ENCODE results near the gene ALDH1A3.
A peak's percentile ranks its signal among the peaks of the same experiment; 100 is the strongest.

The ALDH1A3 gene

GRCh38 chr15:100867433-100867832, 12.2 kb upstream of the ALDH1A3 start:
- Histone ChIP-seq H3K9me3 (ENCODE audit: severe bottlenecking) (peaks cover 2% of the 10 kb centered on the region), H3K27me3 (ENCODE audit: insufficient read depth, low read depth, severe bottlenecking) (no peaks in the 10 kb centered on the region), H3K27ac (no peak overlapping the region), H3K36me3 (no peaks in the 10 kb centered on the region), H3K4me3 (ENCODE audit: low read depth, low read length) (no peak overlapping the region)
- TF ChIP-seq CTCF (IDR thresholded peaks at IDR 0.05; ENCODE audit: low read depth, low read length), result no peak
- DNase-seq, result no peak

DNA sequence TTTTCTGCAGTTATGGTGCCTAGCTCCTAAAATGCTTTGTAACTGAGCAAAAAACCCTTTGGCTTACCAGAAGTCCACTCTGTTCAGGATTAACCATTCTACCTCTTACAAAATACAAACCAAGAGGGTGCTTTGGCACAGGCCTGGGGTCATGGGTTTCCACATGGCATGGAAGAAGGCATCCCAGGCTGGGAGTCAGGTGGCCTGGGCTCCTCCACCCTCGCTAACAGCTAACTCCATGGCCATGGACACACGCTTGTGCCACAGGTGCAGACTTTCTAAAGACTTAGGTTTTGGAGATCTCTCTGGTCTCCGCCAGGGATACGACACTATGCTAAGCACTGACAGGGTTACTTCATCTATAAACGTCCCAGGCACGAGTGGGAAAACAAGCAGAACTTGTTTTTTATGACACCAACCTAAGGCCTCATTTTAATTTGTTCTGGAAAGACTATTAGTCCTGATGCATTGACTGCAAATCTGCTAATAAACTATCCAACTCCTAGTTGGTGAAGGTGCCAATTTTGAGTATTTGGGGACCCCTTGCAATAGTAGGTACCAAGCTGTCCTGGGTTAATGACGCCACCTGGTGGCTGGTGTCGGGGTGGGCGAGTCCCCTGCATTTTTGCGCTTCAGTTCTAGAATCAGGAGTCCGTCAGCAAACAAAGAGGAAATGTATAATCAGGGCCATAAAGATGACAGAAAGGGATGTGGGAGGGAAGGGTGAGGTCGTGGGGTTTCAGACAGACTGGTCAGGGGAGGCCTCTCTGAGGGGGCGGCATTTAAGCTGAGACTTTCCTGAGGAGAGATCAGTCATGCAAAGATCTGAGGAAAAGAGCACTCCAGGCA, 10.3 kb upstream of the ALDH1A3 start:
- no peak overlapping the region for H3K27ac ChIP-seq
- TF ChIP-seq CTCF (IDR thresholded peaks at IDR 0.05; ENCODE audit: low read depth, low read length), result peak; percentile 72
- no peak overlapping the region for H3K4me3 ChIP-seq (ENCODE audit: low read depth, low read length)
- H3K27me3 ChIP-seq (ENCODE audit: insufficient read depth, low read depth, severe bottlenecking), result no peaks in the 10 kb centered on the region
- H3K36me3 ChIP-seq, result no peaks in the 10 kb centered on the region
- peaks cover 2% of the 10 kb centered on the region for H3K9me3 ChIP-seq (ENCODE audit: severe bottlenecking)
- peak; percentile 52 for DNase-seq

DNA sequence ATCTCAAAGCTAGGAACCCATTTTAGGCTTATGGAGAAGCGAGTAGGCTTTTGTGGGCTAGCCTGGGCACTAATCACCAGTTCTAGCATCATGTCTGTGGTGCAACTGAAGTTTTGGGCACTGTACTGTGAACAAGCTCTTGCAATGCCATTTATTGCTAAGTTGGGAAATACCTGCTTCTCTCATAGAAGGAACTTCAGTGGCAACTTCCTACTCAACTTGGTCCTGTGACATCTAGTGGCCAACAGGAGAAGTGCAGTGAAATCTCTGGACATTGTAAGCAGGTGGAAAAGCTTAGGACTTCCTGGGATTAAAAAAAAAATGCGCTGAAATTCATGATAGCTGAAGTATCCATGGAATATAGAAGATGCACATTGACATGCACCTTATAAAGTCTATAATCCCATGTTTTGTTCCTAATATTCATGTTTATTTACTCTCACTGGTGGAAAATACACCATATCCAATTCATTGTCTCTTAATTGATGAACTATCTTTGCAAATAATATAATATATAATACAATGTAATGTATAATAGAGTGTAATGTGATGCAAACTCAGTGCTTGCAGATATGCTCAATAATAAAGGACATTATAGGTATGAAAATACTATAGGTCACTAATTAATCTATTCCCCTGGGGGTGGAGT, 6.5 kb upstream of the ALDH1A3 start:
- Histone ChIP-seq H3K4me3 (ENCODE audit: low read depth, low read length) (no peak overlapping the region), H3K27me3 (ENCODE audit: insufficient read depth, low read depth, severe bottlenecking) (no peaks in the 10 kb centered on the region), H3K9me3 (ENCODE audit: severe bottlenecking) (peaks cover 2% of the 10 kb centered on the region), H3K36me3 (no peaks in the 10 kb centered on the region), H3K27ac (no peak overlapping the region)
- peak; percentile 75 for TF ChIP-seq CTCF (IDR thresholded peaks at IDR 0.05; ENCODE audit: low read depth, low read length)
- peak; percentile 76 for DNase-seq

GRCh38 chr15:100875495-100875894, 4.1 kb upstream of the ALDH1A3 start:
- no peaks in the 10 kb centered on the region for H3K9me3 ChIP-seq (ENCODE audit: severe bottlenecking)
- no peaks in the 10 kb centered on the region for H3K36me3 ChIP-seq
- H3K27ac ChIP-seq, result no peak overlapping the region
- DNase-seq, result no peak
- H3K4me3 ChIP-seq (ENCODE audit: low read depth, low read length), result no peak overlapping the region
- no peak for TF ChIP-seq CTCF (IDR thresholded peaks at IDR 0.05; ENCODE audit: low read depth, low read length)
- no peaks in the 10 kb centered on the region for H3K27me3 ChIP-seq (ENCODE audit: insufficient read depth, low read depth, severe bottlenecking)

DNA sequence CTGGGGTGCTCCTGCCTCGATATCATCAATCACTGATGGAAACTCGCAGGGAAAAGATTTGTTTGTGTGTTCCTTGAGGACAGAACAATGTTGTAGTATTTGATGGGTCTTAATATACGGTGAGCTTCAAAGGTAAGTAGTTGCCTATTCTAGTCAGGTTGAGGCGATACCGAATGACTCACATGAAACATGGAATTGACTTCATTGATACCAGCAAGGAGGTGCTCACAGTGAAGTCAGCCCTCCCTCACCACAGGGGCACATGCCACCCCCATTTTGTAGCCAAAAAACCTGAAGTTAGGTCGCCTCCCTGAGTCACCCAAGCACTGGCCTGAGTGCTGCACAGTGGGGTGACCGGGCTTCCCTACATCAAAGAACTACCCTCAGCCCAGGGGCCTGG, 3.7 kb upstream of the ALDH1A3 start:
- no peak for TF ChIP-seq CTCF (IDR thresholded peaks at IDR 0.05; ENCODE audit: low read depth, low read length)
- no peak overlapping the region for H3K4me3 ChIP-seq (ENCODE audit: low read depth, low read length)
- no peaks in the 10 kb centered on the region for H3K36me3 ChIP-seq
- H3K27ac ChIP-seq, result no peak overlapping the region
- no peaks in the 10 kb centered on the region for H3K9me3 ChIP-seq (ENCODE audit: severe bottlenecking)
- no peak for DNase-seq
- H3K27me3 ChIP-seq (ENCODE audit: insufficient read depth, low read depth, severe bottlenecking), result no peaks in the 10 kb centered on the region
